ENCODE measurements around the gene KCTD3.

KCTD3 gene

DNA sequence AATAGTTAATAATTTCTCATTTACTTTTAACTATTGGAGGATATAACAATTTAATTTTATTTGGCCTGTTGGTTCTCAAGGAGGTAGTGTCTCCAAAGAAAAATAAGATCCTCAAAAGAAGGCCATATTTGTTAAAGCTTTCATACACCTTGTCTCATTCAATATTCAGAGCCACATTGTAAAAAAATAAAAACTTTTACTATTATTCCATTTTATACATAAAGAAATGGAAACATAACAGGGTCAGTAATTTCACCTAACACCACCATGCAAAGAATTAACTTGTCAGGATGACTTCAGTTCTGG, 40.3 kb upstream of the KCTD3 start (continued):
- TF ChIP-seq, protein P1, sequence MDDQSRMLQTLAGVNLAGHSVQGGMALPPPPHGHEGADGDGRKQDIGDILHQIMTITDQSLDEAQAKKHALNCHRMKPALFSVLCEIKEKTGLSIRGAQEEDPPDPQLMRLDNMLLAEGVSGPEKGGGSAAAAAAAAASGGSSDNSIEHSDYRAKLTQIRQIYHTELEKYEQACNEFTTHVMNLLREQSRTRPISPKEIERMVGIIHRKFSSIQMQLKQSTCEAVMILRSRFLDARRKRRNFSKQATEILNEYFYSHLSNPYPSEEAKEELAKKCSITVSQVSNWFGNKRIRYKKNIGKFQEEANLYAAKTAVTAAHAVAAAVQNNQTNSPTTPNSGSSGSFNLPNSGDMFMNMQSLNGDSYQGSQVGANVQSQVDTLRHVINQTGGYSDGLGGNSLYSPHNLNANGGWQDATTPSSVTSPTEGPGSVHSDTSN (CRISPR knock-in tag; IDR thresholded peaks at IDR 0.05), result no peak

DNA sequence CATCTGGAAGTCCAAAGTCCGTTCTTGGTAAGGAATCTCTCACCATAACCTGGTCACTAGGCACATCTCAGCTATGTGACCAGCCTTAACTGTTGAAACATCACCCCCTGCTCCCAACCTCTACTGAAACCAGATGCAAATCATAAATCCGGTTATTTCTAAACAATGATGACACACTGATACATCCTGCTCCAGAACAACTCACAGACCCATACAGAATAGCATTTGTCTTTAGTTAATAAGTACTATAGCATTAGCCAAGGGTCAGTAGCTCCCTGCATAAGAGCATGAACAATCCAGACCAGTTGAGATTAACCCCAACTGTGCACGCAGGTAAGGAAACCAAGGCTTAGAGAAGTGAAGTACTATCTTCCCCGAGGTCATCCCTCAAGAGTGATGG, 38.0 kb upstream of the KCTD3 start:
- ChIA-PET POLR2A (no interaction called here), CTCF (interaction anchor here (0.7 kb wide), 1 partner anchor 12 kb away, joined by 3 read pairs; no protein-coding TSS in a partner anchor)
- no peak for TF ChIP-seq ZNF133 (tag by site-specific recombination; IDR thresholded peaks at IDR 0.05)
- TF ChIP-seq, protein P2, sequence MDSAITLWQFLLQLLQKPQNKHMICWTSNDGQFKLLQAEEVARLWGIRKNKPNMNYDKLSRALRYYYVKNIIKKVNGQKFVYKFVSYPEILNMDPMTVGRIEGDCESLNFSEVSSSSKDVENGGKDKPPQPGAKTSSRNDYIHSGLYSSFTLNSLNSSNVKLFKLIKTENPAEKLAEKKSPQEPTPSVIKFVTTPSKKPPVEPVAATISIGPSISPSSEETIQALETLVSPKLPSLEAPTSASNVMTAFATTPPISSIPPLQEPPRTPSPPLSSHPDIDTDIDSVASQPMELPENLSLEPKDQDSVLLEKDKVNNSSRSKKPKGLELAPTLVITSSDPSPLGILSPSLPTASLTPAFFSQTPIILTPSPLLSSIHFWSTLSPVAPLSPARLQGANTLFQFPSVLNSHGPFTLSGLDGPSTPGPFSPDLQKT (IDR thresholded peaks at IDR 0.05; ENCODE audit: borderline replicate concordance, low read depth, low read length), result no peak
- TF ChIP-seq ZNF624 (tag by site-specific recombination; IDR thresholded peaks at IDR 0.05), result no peak
- TF ChIP-seq MZF1 (tag by site-specific recombination; IDR thresholded peaks at IDR 0.05; ENCODE audit: borderline replicate concordance), result no peak
- no peak for TF ChIP-seq ZXDB (tag by site-specific recombination; IDR thresholded peaks at IDR 0.05)
- no peak for TF ChIP-seq SCRT1 (tag by site-specific recombination; IDR thresholded peaks at IDR 0.05; ENCODE audit: borderline replicate concordance)
- TF ChIP-seq, protein P3, sequence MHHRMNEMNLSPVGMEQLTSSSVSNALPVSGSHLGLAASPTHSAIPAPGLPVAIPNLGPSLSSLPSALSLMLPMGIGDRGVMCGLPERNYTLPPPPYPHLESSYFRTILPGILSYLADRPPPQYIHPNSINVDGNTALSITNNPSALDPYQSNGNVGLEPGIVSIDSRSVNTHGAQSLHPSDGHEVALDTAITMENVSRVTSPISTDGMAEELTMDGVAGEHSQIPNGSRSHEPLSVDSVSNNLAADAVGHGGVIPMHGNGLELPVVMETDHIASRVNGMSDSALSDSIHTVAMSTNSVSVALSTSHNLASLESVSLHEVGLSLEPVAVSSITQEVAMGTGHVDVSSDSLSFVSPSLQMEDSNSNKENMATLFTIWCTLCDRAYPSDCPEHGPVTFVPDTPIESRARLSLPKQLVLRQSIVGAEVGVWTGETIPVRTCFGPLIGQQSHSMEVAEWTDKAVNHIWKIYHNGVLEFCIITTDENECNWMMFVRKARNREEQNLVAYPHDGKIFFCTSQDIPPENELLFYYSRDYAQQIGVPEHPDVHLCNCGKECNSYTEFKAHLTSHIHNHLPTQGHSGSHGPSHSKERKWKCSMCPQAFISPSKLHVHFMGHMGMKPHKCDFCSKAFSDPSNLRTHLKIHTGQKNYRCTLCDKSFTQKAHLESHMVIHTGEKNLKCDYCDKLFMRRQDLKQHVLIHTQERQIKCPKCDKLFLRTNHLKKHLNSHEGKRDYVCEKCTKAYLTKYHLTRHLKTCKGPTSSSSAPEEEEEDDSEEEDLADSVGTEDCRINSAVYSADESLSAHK (tag by site-specific recombination; IDR thresholded peaks at IDR 0.05), result no peak
- TF ChIP-seq, protein P4, sequence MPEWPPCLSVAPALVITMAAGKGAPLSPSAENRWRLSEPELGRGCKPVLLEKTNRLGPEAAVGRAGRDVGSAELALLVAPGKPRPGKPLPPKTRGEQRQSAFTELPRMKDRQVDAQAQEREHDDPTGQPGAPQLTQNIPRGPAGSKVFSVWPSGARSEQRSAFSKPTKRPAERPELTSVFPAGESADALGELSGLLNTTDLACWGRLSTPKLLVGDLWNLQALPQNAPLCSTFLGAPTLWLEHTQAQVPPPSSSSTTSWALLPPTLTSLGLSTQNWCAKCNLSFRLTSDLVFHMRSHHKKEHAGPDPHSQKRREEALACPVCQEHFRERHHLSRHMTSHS (tag by site-specific recombination; IDR thresholded peaks at IDR 0.05), result no peak
- no peak for TF ChIP-seq ZNF473 (tag by site-specific recombination; IDR thresholded peaks at IDR 0.05)
- TF ChIP-seq KLF7 (tag by site-specific recombination; IDR thresholded peaks at IDR 0.05; ENCODE audit: borderline replicate concordance), result no peak
- TF ChIP-seq ZNF514 (tag by site-specific recombination; IDR thresholded peaks at IDR 0.05), result no peak
- TF ChIP-seq ZNF623 (tag by site-specific recombination; IDR thresholded peaks at IDR 0.05), result no peak
- no peak for TF ChIP-seq ZBTB17 (tag by site-specific recombination; IDR thresholded peaks at IDR 0.05)
- TF ChIP-seq ZNF785 (tag by site-specific recombination; IDR thresholded peaks at IDR 0.05), result no peak
- TF ChIP-seq ZNF10 (tag by site-specific recombination; IDR thresholded peaks at IDR 0.05), result no peak
- TF ChIP-seq ZNF132 (tag by site-specific recombination; IDR thresholded peaks at IDR 0.05; ENCODE audit: borderline replicate concordance), result no peak
- Histone ChIP-seq H3K27ac (ENCODE audit: extremely low read depth, low read depth, low read length) (no peak overlapping the region), H3K4me3 (ENCODE audit: low read depth, low read length) (no peak overlapping the region), H3K4me1 (ENCODE audit: control insufficient read depth, insufficient read depth, low read length) (no peaks in the 10 kb centered on the region), H3K36me3 (ENCODE audit: control insufficient read depth in 2 of 2, insufficient read depth in 1 of 2, low read length in 2 of 2) (no peaks in the 10 kb centered on the region), H3K9me3 (ENCODE audit: control insufficient read depth, insufficient read depth, low read depth, low read length) (no peaks in the 10 kb centered on the region)

DNA sequence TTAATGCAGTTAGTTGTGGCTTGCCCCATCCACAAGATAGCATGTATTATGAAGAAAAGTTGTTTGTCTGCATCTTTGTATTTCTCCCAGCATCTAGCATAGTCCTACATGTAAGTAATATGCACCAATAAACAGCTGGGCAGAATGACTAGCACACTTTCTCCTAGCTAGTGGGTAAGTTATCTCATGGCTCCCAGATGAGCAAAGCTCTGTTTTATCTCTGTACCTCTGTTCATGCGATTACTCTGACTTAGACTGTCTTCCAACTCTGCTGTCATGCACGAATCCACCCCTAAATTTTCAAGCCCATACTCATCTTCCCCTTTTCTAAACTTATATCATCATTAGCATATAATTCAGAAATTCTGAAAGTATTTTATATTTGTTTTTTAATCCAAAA, 37.5 kb upstream of the KCTD3 start:
- no peaks in the 10 kb centered on the region for H3K36me3 ChIP-seq (ENCODE audit: control insufficient read depth in 2 of 2, insufficient read depth in 1 of 2, low read length in 2 of 2)
- POLR2A ChIA-PET, result no interaction called here
- TF ChIP-seq ZNF23 (tag by site-specific recombination; IDR thresholded peaks at IDR 0.05; ENCODE audit: borderline replicate concordance), result no peak
- no peak for TF ChIP-seq ZNF830 (tag by site-specific recombination; IDR thresholded peaks at IDR 0.05; ENCODE audit: low read depth)
- TF ChIP-seq, protein P5, sequence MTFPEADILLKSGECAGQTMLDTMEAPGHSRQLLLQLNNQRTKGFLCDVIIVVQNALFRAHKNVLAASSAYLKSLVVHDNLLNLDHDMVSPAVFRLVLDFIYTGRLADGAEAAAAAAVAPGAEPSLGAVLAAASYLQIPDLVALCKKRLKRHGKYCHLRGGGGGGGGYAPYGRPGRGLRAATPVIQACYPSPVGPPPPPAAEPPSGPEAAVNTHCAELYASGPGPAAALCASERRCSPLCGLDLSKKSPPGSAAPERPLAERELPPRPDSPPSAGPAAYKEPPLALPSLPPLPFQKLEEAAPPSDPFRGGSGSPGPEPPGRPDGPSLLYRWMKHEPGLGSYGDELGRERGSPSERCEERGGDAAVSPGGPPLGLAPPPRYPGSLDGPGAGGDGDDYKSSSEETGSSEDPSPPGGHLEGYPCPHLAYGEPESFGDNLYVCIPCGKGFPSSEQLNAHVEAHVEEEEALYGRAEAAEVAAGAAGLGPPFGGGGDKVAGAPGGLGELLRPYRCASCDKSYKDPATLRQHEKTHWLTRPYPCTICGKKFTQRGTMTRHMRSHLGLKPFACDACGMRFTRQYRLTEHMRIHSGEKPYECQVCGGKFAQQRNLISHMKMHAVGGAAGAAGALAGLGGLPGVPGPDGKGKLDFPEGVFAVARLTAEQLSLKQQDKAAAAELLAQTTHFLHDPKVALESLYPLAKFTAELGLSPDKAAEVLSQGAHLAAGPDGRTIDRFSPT (tag by site-specific recombination; IDR thresholded peaks at IDR 0.05), result no peak
- no peak for TF ChIP-seq ZNF335 (tag by site-specific recombination; conservative IDR thresholded peaks at IDR 0.05)
- TF ChIP-seq, protein P6, sequence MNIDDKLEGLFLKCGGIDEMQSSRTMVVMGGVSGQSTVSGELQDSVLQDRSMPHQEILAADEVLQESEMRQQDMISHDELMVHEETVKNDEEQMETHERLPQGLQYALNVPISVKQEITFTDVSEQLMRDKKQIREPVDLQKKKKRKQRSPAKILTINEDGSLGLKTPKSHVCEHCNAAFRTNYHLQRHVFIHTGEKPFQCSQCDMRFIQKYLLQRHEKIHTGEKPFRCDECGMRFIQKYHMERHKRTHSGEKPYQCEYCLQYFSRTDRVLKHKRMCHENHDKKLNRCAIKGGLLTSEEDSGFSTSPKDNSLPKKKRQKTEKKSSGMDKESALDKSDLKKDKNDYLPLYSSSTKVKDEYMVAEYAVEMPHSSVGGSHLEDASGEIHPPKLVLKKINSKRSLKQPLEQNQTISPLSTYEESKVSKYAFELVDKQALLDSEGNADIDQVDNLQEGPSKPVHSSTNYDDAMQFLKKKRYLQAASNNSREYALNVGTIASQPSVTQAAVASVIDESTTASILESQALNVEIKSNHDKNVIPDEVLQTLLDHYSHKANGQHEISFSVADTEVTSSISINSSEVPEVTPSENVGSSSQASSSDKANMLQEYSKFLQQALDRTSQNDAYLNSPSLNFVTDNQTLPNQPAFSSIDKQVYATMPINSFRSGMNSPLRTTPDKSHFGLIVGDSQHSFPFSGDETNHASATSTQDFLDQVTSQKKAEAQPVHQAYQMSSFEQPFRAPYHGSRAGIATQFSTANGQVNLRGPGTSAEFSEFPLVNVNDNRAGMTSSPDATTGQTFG (tag by site-specific recombination; IDR thresholded peaks at IDR 0.05; ENCODE audit: borderline replicate concordance), result no peak
- no peak for TF ChIP-seq ZNF423 (tag by site-specific recombination; IDR thresholded peaks at IDR 0.05)
- no peak for TF ChIP-seq HOXD13 (CRISPR knock-in tag; IDR thresholded peaks at IDR 0.05; ENCODE audit: borderline replicate concordance)
- TF ChIP-seq ZNF140 (tag by site-specific recombination; IDR thresholded peaks at IDR 0.05), result no peak

More for the DNA sequence above, 37.5 kb upstream of the KCTD3 start:
- CTCF ChIA-PET, result interaction anchor here (0.7 kb wide), 1 partner anchor 1198 kb away, joined by 4 read pairs; no protein-coding TSS in a partner anchor
- Histone ChIP-seq H3K4me3 (ENCODE audit: low read depth, low read length) (no peak overlapping the region), H3K4me1 (ENCODE audit: control insufficient read depth, insufficient read depth, low read length) (no peaks in the 10 kb centered on the region), H3K27ac (ENCODE audit: extremely low read depth, low read depth, low read length) (no peak overlapping the region), H3K9me3 (ENCODE audit: control insufficient read depth, insufficient read depth, low read depth, low read length) (no peaks in the 10 kb centered on the region)
